Measurements from ENCODE around the gene GBP3. TPM values are rescaled to one million over a fixed set of nuclear protein-coding genes. Genes with fewer than 3 reads are reported as not detected.
A peak's percentile ranks its signal among the peaks of the same experiment; 100 is the strongest.
"Not testable (repeated sequence)": the region's sequence is repeated elsewhere in the genome, so short reads cannot be mapped to it uniquely, and the experiment has no call there.

GBP3 gene
- total RNA-seq, 3 donors from 2014 or later, result 2.5 to 8.2 (median 6.1) TPM

DNA sequence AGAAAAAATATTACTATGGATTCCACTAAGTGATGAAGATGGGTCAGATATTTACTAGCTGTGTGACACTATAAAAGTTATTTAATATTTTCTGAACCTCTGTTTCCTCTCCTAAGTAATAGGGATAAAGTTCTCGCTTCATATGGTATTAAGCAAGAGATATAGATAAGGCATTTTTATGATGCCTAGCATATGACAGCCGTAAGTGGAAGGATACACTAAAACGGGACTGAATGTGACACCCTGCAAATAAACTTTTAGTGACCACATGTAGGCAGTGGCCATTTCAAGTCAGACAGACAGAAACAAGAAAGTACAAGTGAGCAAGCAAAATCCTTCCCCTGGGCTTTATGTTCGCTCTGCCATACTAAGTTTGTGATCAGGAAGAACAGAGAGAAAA is 14.2 kb downstream of the GBP3 start:
- peaks cover 67% of the 10 kb centered on the region for H3K36me3 Mint-ChIP-seq (ENCODE audit: insufficient read depth)
- ATAC-seq (no peak), DNase-seq (no peak)
- no peak overlapping the region for H3K4me3 Mint-ChIP-seq
- H3K27me3 Mint-ChIP-seq (ENCODE audit: low read depth), result no peaks in the 10 kb centered on the region
- peaks cover 8% of the 10 kb centered on the region for H3K4me1 Mint-ChIP-seq (ENCODE audit: low read depth)
- H3K9me3 Mint-ChIP-seq, result peaks cover 9% of the 10 kb centered on the region

DNA sequence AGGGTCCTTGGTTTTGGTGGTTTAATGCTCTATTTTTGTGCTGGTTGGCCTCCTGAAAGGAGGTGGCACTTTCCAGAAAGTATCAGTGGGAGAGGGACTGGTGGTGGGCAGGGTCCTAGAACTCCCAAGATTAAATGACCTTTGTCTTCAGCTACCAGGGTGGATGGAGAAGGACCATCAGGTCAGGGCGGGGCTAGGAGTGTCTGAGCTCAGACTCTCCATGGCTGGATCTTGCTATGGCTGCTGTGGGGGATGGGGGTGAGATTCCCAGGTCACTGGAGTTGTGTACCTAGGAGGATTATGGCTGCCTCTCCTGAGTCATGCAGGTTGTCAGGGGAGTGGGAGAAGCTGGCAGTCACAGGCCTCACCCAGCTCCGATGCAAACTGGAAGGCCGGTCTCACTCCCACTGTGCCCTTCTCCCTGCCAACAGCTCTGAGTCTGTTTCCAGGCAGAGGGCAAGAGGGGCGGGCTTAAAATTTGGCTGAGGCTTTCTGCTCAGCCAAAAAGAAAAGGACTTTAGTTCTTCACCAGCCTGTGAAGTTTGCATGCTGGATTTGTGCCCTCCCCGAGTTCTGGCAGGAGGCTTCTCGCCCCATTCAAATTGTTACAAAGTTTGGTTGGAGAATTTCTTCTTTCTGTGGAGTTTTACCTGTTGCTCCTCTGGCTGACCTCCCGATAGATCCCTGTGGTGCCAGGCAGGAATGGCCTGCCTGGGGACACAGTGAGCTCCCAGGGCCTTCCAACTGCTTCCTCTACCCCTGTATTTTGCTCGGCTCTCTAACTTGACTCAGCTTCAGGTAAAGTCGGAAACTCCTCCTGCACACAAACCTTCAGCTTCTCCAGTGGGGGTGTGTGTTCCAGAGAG is 17.1 kb downstream of the GBP3 start:
- Mint-ChIP-seq H3K9me3 (peaks cover 15% of the 10 kb centered on the region), H3K27me3 (ENCODE audit: low read depth) (no peaks in the 10 kb centered on the region), H3K36me3 (ENCODE audit: insufficient read depth) (peaks cover 43% of the 10 kb centered on the region), H3K4me3 (no peak overlapping the region), H3K4me1 (ENCODE audit: low read depth) (peaks cover 33% of the 10 kb centered on the region)
- ATAC-seq, result no peak
- DNase-seq, result no peak

DNA sequence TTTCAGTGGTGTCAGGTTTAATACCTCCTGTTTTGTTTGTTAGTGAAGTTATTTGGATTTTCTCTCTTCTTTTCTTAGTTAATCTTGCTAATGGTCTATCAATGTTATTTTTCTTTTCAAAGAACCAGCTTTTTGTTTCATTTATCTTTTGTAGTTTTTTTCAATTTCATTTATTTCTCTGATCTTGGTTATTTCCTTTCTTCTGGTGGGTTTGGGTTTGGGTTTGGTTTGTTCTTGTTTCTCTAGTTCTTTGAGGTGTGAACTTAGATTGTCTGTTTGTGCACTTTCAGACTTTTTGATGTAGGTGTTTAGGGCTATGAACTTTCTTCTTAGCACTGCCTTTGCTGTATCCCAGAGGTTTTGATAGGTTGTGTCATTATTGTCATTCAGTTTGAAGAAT is 20.5 kb downstream of the GBP3 start:
- H3K9me3 Mint-ChIP-seq, result peaks cover 15% of the 10 kb centered on the region
- not testable (repeated sequence) for ATAC-seq; H3K4me3 Mint-ChIP-seq; H3K27me3 Mint-ChIP-seq (ENCODE audit: low read depth); DNase-seq
- H3K4me1 Mint-ChIP-seq (ENCODE audit: low read depth), result peaks cover 35% of the 10 kb centered on the region
- H3K36me3 Mint-ChIP-seq (ENCODE audit: insufficient read depth), result peaks cover 22% of the 10 kb centered on the region

DNA sequence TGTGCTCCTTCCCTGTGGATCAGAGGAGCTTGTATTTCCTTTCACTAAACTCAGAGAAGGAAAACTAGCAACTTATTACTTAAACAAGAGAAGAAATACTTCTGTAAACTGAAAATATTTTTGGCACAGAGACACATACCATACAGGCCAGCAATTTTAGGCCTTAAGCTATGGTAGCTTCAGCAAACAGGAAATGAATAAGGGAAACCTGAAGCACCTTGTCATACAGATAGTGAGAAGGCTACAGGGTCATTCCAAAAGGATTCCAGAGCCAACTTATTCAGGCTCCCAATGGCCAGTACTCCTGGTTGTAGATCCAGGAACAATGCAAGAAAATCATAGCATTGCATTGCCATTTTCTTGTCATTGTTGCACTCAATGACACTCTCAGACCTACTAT is 21.2 kb downstream of the GBP3 start:
- peaks cover 15% of the 10 kb centered on the region for H3K9me3 Mint-ChIP-seq
- peaks cover 19% of the 10 kb centered on the region for H3K36me3 Mint-ChIP-seq (ENCODE audit: insufficient read depth)
- H3K27me3 Mint-ChIP-seq (ENCODE audit: low read depth), result no peaks in the 10 kb centered on the region
- ATAC-seq (no peak), DNase-seq (no peak)
- peaks cover 35% of the 10 kb centered on the region for H3K4me1 Mint-ChIP-seq (ENCODE audit: low read depth)
- H3K4me3 Mint-ChIP-seq, result no peak overlapping the region

DNA sequence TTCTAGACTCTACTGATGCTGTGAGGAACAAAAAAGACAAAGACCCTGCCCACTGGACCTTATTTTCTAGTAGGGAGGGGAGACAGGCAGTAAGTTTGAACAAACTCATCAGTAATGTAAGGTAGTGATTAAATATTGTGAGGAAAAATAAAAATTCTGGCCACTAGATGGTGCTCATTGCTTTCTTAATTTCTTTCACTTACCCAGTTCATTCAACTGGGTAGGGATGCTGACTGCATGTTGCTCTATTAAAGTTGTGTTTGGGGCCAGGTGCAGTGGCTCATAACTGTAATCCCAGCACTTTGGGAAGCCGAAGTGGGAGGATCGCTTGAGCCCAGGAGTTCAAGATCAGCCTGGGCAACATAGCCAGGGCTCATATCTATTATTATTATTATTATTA is 23.9 kb downstream of the GBP3 start:
- Mint-ChIP-seq H3K4me3 (no peak overlapping the region), H3K36me3 (ENCODE audit: insufficient read depth) (peaks cover 3% of the 10 kb centered on the region), H3K27me3 (ENCODE audit: low read depth) (no peaks in the 10 kb centered on the region), H3K9me3 (peaks cover 8% of the 10 kb centered on the region), H3K4me1 (ENCODE audit: low read depth) (peaks cover 29% of the 10 kb centered on the region)
- ATAC-seq (peak; percentile 86 to 87), DNase-seq (no peak)

DNA sequence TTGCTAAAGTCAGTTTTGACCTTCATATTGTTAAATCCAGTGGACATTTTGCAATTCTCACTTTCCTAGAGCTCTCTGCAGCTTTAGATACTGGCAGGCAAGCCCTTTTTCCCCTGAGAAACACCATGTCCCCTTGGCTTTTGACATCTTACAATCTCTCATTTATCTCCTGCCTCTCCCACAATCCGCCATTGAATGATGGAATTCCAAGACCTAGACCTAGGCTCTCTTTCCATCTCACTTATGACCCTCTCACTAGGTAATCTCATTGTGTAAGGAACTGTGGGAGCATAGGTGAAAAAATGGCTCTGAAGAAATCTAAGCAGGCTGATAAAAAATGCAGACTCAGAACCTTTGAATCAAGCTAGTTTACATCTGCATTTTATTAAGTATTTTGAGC is 32.2 kb downstream of the GBP3 start:
- Mint-ChIP-seq H3K4me1 (ENCODE audit: low read depth) (peaks cover 47% of the 10 kb centered on the region), H3K9me3 (no peaks in the 10 kb centered on the region), H3K4me3 (no peak overlapping the region), H3K36me3 (ENCODE audit: insufficient read depth) (peaks cover 21% of the 10 kb centered on the region), H3K27me3 (ENCODE audit: low read depth) (no peaks in the 10 kb centered on the region)
- ATAC-seq (no peak), DNase-seq (no peak)

DNA sequence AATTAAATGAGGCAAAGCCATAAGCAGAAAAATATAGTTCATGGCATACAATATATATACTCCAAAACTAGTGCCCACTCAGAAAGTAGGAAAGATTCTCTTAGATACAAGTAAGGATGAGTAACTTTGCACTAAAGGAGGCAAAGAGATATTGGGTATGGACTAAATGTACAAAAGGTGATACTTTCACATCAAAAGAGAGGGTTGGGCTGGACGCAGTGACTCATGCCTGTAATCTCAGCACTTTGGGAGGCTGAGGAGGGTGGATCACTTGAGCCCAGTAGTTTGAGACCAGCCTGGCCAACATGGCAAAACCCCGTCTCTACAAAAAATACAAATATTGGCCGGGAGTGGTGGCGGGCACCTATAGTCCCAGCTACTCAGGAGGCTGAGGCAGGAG is 37.0 kb downstream of the GBP3 start:
- H3K4me1 Mint-ChIP-seq (ENCODE audit: low read depth), result peaks cover 83% of the 10 kb centered on the region
- DNase-seq, result no peak
- ATAC-seq, result peak; percentile 51 to 55
- H3K27me3 Mint-ChIP-seq (ENCODE audit: low read depth), result no peaks in the 10 kb centered on the region
- peaks cover 47% of the 10 kb centered on the region for H3K36me3 Mint-ChIP-seq (ENCODE audit: insufficient read depth)
- H3K4me3 Mint-ChIP-seq, result no peak overlapping the region
- H3K9me3 Mint-ChIP-seq, result no peaks in the 10 kb centered on the region

DNA sequence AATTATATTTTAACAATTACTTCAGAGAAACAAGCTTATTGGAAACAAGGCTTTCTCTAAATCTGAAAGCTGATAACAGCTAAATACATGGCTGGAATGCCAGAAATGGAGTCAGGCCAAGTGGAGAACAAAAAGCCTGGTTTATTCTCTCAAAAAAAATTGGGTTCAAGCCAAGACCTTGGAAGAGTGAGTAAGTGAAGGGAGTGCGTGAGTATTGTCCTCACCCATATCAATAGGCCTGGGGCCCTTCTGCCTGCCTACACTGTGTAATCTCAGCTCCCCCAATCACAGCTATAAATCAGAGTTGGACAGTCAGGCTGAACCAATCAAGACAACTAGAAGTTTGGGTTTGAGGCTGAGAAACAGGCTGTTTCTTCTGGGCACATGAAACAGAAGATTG is 37.6 kb downstream of the GBP3 start:
- peaks cover 42% of the 10 kb centered on the region for H3K36me3 Mint-ChIP-seq (ENCODE audit: insufficient read depth)

DNA sequence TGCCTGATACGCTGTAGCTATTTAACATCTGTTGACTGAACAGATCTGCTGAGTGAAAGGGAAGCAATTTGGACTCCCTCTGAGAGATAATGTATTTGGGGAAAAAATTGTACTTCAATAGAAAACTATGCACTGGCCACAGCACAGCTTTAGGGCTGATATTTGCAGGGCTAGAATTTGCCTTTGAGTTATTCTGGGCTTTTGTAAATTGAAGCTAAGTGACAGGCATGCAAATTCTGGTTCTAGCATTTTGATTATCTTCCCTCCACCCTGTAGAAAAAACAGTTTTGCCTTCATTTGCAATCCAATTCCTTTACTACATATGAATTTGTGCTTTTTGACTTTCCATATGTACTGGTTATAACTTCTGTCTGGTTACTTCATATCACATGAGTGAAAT is 38.1 kb downstream of the GBP3 start:
- no peak overlapping the region for H3K4me3 Mint-ChIP-seq
- H3K9me3 Mint-ChIP-seq, result no peaks in the 10 kb centered on the region
- no peak for ATAC-seq
- peaks cover 45% of the 10 kb centered on the region for H3K36me3 Mint-ChIP-seq (ENCODE audit: insufficient read depth)
- DNase-seq, result no peak
- H3K4me1 Mint-ChIP-seq (ENCODE audit: low read depth), result peaks cover 81% of the 10 kb centered on the region
- H3K27me3 Mint-ChIP-seq (ENCODE audit: low read depth), result no peaks in the 10 kb centered on the region

More for the DNA sequence above, 37.6 kb downstream of the GBP3 start:
- Mint-ChIP-seq H3K9me3 (no peaks in the 10 kb centered on the region), H3K27me3 (ENCODE audit: low read depth) (no peaks in the 10 kb centered on the region), H3K4me1 (ENCODE audit: low read depth) (peaks cover 81% of the 10 kb centered on the region), H3K4me3 (no peak overlapping the region)
- ATAC-seq (peak in 1 of 2 donors; percentile 57), DNase-seq (no peak)

DNA sequence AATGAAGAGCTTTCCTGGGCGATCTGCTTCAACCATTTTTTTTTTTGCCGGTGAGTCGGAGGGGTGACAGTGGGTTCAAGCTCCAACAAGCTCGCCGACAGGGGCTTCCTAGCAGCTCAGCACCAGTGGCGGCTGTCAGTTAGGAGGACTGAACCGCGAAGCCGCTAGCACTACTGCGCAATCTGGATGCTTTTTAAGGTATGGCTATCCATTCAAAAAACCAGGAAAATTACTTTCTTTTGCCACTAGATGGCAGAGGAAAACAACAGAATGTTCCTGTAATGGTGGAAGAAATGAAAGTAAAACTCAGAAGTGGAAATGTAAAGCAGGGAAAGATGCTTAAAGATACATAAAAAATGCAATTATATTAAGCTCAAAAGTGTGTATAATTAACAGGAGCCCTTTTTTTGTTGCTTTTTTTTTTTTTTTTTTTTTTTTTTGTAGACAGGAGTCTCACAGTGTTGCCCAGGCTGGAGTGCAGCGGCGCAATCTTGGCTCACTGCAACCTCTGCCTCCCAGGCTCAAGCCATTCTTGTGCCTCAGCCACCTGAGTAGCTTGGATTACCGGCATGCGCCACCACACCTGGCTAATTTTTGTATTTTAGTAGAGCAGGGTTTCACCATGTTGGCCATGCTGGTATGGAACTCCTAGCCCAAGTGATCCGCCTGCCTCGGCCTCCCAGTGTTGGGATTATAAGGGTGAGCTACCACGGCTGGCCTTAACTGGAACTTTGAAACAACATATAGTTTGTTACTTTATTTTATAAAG is 38.7 kb downstream of the GBP3 start:
- H3K4me3 Mint-ChIP-seq, result peak overlapping the region; percentile 4
- H3K4me1 Mint-ChIP-seq (ENCODE audit: low read depth), result peaks cover 81% of the 10 kb centered on the region

DNA sequence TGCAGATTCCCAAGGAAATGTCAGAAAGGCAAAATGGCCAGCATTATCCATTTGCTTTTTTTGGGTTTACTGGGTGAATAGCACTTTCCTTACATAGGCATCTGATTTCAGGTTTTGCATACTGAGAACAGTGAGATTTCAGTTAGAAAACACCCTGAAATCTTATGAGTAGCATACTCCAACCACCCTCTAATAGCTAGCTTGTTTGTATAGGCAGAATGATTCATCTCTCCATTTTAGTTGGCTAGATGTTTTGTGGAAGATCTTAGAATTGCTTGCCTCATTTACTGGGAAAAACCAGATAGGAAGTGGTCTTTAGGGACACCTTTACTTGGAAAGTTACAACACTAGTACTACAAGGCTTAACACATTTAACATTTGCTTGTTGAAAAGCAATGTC is 40.6 kb downstream of the GBP3 start:
- no peaks in the 10 kb centered on the region for H3K9me3 Mint-ChIP-seq
- no peak for DNase-seq
- peaks cover 45% of the 10 kb centered on the region for H3K36me3 Mint-ChIP-seq (ENCODE audit: insufficient read depth)
- H3K27me3 Mint-ChIP-seq (ENCODE audit: low read depth), result no peaks in the 10 kb centered on the region
- H3K4me3 Mint-ChIP-seq, result no peak overlapping the region
- peaks cover 71% of the 10 kb centered on the region for H3K4me1 Mint-ChIP-seq (ENCODE audit: low read depth)
- no peak for ATAC-seq

More for the DNA sequence above, 38.7 kb downstream of the GBP3 start:
- DNase-seq, result no peak
- no peaks in the 10 kb centered on the region for H3K27me3 Mint-ChIP-seq (ENCODE audit: low read depth)
- H3K9me3 Mint-ChIP-seq, result no peaks in the 10 kb centered on the region
- peaks cover 48% of the 10 kb centered on the region for H3K36me3 Mint-ChIP-seq (ENCODE audit: insufficient read depth)
- ATAC-seq, result peak; percentile 54 to 59

DNA sequence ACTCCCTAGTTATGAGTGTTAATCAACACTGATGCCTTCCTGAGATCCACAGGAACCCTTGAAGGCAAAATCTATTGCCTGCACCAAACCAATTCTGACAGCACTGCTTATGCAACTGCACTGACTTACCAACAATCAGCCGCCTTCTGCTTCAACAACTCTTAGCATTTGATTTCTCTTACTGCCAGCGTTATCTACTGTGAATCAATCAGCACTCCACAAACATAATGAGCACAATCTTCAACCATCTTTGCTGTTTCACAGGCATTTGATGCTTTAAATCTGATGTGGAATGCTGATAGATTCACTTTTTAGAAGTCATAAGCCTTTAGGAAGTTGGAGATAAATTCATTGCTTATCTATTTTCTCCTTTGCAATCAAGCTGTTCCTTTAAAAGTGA is 41.2 kb downstream of the GBP3 start:
- not testable (repeated sequence) for H3K27me3 Mint-ChIP-seq (ENCODE audit: low read depth); DNase-seq; H3K4me3 Mint-ChIP-seq; H3K9me3 Mint-ChIP-seq; ATAC-seq
- Mint-ChIP-seq H3K4me1 (ENCODE audit: low read depth) (peaks cover 67% of the 10 kb centered on the region), H3K36me3 (ENCODE audit: insufficient read depth) (peaks cover 42% of the 10 kb centered on the region)

DNA sequence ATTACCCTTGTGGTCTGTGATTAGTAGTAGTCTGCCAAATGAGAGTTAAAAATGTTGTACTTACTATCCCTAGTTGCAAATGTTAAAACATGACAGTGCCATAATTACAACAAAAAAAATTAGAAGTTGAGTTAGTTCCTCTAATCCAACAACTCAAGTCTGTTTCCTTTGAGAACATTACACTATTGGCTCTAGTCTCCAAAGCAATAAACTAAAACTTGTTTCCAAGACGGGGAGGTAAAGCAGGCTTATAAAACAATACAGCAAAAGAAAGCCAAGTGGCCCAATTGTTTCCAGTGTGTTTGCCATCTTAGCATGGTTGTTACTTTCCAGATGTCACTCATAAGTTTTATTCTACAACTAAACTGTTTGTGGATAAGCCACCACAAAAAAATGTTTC is 41.8 kb downstream of the GBP3 start:
- Mint-ChIP-seq H3K4me1 (ENCODE audit: low read depth) (peaks cover 65% of the 10 kb centered on the region), H3K27me3 (ENCODE audit: low read depth) (no peaks in the 10 kb centered on the region), H3K36me3 (ENCODE audit: insufficient read depth) (peaks cover 40% of the 10 kb centered on the region), H3K9me3 (no peaks in the 10 kb centered on the region), H3K4me3 (no peak overlapping the region)
- no peak for DNase-seq
- ATAC-seq, result no peak

DNA sequence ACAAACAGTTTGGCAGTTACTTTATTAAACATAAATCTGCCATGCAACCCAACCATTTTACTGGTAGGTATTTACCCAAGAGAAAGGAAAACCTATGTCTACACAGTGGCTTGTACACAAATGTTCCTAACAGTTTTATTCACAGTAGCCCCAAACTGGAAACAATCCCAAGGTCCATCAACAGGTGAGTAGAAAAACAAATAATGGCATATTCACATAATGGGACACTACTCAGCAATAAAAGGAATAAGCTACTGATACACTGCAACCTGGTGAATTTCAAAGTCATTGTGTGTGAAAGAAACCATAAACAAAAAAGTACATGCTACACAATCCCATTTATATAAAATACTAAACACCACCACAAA is 42.9 kb downstream of the GBP3 start:
- Mint-ChIP-seq H3K36me3 (ENCODE audit: insufficient read depth) (peaks cover 44% of the 10 kb centered on the region), H3K4me1 (ENCODE audit: low read depth) (peaks cover 54% of the 10 kb centered on the region), H3K27me3 (ENCODE audit: low read depth) (no peaks in the 10 kb centered on the region), H3K9me3 (no peaks in the 10 kb centered on the region), H3K4me3 (no peak overlapping the region)
- ATAC-seq, result no peak
- no peak for DNase-seq
